Activated naive CD8-positive, alpha-beta T cell treated with anti-CD3 and anti-CD28 coated beads, Interleukin-2, amount 50 U/mL, for 16 hours (primary cell): Measurements from ENCODE around the gene IBA57.

Experiments used
- DNase-seq: peaks from one replicate; pipeline ENCODE4 v3.0.0-alpha.2; 2020; ENCODE audit warnings: low read depth, low spot score

IBA57 gene

GRCh38 chr1:228190182-228190581 is 24.6 kb downstream of the IBA57 start:
- no peak for DNase-seq

GRCh38 chr1:228190778-228191177 is 25.2 kb downstream of the IBA57 start:
- DNase-seq = no peak

GRCh38 chr1:228194436-228194835 is 28.8 kb downstream of the IBA57 start:
- DNase-seq = no peak

- no peak for DNase-seq
Measured at GRCh38 chr1:228194921-228195812, 29.6 kb downstream of the IBA57 start.

- no peak for DNase-seq
Measured at GRCh38 chr1:228197555-228198147, 32.0 kb downstream of the IBA57 start.

GRCh38 chr1:228198977-228199590 is 33.5 kb downstream of the IBA57 start:
- no peak for DNase-seq

GRCh38 chr1:228204958-228205357 is 39.4 kb downstream of the IBA57 start:
- DNase-seq = no peak

- DNase-seq = no peak
Measured at GRCh38 chr1:228205526-228206436, 40.2 kb downstream of the IBA57 start.

GRCh38 chr1:228206582-228207351 is 41.2 kb downstream of the IBA57 start:
- DNase-seq = no peak

- no peak for DNase-seq
Measured at GRCh38 chr1:228207381-228207810, 41.8 kb downstream of the IBA57 start.

- DNase-seq = no peak
Measured at GRCh38 chr1:228207851-228208821, 42.5 kb downstream of the IBA57 start, which contains the start of gene OBSCN. TSS of gene OBSCN (plus strand) at chr1:228208044. CDS start at chr1:228211784, 3,740 bp downstream.

- no peak for DNase-seq
Measured at GRCh38 chr1:228208831-228209551, 43.4 kb downstream of the IBA57 start.

- no peak for DNase-seq
Measured at GRCh38 chr1:228209657-228210056, 44.1 kb downstream of the IBA57 start.

- DNase-seq = no peak
Measured at GRCh38 chr1:228210076-228210651, 44.6 kb downstream of the IBA57 start.

- no peak for DNase-seq
Measured at GRCh38 chr1:228210712-228211530, 45.3 kb downstream of the IBA57 start.

- no peak for DNase-seq
Measured at GRCh38 chr1:228211531-228212414, 46.2 kb downstream of the IBA57 start.
